Glomerular visceral epithelial cell (primary cell): ENCODE results near the gene NDST4.

Experiments
- DNase-seq: peaks from one replicate; pipeline ENCODE4 v3.0.0-alpha.2; 2016; ENCODE audit errors: extremely low spot score

The NDST4 gene

DNA sequence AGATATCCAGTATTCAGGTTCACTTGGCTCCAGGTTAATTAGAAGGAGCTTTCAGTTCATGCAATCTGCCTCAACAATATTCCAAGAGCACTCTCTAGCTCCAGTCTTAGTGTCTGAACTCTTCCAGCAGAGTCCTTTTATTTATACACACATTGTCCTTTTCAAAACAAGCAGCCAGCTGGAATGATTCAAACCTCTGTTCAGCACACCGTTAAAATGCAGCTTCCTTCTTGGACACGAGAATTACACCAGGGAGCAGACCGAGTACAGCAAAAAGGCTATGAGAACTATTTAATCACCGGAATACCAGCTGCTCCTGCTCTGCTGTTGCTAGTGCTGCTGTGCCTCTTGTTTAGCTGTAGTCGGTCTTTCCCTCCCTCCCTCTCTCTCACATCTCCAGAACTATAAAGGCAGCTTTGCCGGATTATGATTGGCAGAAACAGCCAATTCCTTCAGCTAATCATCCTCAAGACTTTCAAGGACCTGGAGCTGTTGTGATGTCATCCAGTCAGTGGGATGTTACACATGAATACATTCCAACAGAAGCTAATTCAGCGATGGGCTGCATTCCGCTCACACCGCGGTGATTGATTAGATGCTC lies at the start of gene NDST4:
Gene NDST4, minus strand, starts transcription at position 115 of the 601 bp plus-strand sequence. CDS start 36,584 bp downstream, outside the sequence.
- DNase-seq: peak; percentile 71

DNA sequence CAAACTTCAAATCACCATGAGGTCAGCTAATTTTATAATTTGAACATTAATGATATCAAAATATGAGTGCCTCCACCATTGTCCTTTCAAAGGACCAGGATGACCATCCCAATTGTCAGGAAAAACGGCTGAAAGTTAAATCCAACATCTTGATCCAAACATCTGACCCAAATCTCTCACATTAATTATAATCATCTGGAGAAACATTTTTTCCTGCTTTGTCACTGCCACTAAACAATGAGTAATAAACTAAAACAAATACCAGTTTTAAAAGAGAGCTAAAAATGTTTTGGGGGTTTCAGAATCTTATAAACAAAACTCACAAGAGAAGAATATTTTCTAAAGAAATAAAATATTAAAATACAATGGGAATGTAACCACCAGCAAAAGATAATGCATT lies 45.7 kb upstream of the NDST4 start:
- no peak for DNase-seq

DNA sequence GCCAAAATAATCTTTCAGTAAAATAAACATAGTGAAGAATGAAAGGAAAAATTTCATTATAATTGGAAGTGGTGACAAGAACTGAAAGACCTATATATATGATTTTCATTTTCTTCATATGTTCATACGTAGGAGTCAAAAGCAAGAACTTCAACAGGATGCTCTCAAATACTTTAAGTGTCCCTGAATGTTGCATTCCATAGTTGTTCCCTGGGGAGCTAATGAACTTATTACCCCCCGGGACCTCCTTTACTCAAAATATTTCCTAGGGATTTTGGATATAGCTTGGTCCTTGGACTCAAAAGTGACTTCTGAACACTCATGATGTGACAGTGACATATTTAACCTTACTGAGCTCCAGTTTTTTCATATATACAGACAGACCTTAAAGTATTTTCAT lies 44.9 kb upstream of the NDST4 start:
- no peak for DNase-seq

DNA sequence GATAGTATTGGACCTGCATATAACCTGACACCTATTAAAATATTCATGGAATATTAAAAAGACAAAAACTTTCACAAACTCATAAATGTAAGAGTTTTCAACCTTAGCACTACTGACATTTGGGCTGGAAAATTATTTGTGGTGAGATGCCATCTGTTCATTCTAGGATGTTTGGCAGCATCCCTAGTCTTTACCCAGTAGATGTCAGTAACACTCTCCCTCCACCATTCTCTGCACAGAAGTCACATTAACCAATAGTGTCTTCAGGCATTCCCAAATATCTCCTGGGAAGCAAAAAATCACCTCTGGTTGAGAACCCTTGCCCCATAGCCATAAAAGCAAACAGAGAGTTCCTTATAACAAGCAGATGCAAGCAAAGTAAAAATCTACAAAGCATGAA lies 41.4 kb upstream of the NDST4 start:
- peak; percentile 2 for DNase-seq

DNA sequence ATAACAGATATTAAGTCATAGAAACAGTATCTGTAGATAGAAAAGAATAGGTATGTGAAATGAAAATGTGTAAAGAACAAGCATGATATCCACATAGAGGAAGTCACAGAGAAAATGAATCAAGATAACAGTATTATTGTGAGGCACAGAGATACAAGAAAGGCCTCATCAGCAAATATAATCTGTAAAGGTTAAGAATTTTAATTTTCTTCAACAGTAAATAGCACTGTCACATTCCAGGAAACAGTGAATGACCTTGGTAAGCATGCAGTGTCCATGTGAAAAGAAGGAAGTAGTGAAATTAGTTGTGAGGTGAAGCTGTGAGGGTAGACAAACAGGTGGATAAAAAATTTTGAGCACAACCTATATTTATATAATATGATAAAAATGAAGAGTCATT lies 39.5 kb upstream of the NDST4 start:
- DNase-seq: no peak

DNA sequence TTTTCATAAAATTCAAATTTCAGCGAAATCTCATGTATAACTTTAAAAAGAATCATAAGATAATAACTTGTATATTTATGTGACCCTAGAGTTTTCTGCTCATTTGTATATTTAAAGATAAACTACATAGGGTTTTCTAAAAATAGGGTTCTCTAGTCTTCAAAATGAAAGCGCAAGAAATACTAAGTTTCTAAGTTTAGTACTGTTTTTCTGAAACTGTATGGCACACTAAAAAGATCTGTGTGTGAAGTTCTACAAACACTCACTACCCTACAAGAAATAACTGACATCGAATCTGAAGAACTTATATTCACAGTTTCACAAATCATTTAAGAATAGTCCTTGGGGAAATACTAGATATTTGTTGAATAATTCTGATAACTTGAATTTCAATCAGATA lies 38.7 kb upstream of the NDST4 start:
- DNase-seq: no peak

DNA sequence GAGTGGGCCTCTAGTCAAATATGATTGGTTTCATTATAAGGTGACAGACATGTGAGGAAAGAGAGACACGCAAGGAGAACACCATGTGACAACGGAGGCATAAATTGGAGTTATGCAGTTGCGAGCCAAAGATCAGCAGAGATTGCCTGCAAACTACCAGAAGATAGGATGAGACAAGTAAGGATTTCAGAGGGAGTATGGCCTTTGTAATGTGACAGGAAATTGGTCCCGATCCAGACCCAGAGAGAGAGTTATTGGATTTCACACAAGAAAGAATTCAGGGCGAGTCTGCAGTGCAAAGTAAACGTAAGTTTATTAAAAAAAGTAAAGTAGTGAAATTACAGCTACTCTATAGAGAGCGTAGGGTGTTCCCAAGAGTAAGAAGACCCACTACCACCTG lies 35.7 kb upstream of the NDST4 start:
- DNase-seq: no peak

DNA sequence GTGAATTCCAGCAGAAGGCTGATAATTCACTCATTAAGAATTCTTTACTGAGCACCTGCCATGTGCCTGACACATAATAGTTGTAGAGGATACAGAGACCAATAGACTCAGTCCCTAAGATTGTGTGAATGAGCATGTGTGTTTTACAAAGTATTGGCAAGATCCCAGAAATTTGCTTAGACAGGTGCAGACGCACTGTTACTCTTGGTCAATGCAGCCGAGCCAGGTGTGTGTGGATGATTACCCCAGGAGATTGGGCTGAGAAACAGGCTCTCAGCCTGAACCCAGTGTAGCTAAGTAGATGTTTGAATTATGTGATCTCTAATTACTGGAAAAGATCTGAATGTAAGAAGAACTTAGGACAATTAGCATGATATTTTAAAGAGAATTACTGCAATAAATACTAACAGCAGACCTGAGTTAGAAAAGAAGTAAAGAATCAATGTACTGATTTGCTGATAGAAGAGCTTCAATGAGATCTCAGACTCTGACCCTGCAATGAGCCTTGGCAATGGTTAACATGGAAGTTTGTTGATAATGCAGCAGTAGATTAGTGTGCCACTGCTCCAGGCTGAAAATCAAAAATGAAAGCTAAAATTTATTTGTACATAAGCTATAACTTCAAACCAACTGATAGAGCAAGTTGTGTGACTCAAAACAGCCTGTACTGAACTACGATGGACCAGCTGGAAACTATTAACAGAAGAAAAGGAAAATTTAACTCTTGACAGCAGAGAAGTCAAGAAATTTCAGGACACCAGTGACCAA lies 32.2 kb upstream of the NDST4 start:
- no peak for DNase-seq

DNA sequence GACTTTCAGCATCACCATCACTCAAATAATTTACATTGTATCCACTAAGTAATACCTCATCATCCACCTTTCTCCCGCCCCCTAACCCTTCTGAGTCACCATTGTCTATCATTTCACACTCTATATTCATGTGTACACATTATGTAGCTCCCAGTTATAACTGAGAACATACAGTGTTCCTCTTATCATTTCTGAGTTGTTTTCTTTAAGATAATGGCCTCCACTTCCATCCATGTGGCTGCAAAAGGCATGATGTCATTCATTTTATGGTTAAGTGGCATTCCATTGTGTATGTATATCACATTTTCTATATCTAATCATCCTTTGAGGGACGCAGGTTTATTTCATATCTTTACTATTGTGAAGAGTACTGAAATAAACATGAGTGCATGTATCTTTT lies 14.6 kb upstream of the NDST4 start:
- no peak for DNase-seq

DNA sequence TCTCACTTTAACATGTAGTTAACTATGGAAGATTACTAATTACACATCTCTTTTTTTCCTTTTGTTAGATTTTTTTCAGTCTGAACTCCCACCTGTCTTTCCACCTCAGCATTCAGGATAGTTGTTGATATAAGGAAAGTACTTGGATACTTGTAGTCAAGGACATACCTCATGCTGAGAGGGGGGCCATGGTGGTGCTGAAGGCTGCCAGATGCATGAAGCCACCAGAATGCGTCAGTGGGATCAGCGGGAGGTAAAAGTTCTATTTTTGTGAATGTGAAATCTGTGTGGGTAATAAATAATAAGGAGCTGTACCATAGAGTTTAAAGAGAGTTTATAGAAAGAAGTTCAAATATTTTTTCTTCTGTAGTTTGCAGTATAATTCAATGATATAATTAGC lies 13.1 kb upstream of the NDST4 start:
- no peak for DNase-seq

DNA sequence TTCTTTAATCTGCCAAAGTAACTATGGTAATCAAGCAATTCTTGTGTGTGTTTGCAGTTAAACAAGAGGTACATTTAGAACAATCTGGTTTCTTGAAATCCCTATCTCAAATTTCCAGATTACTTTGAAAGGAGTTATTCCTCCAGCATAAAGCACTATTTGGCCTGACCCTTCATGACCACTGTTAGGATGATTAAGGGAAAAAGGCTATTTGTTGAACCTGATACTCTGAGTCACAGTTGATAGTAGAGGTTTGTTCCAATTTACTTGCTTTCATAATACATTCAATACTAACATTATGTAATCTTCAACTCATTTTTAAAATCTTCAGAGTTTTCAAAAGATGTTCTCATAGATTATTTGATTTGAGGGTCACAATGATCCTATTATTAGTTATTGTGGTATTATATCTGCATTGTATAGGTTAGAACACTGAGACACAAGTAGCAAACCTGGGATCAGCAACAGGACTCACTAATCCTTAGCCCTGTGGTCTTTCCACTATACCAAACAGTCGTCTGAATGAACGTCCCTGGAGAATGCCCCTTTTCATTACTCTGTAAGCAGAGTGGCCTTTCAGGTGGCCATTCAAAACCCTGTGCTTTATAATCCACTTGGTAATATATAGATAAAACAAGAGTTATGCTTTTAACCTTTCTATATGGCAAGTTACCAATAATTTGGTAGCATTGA lies 8.1 kb upstream of the NDST4 start:
- DNase-seq: no peak

DNA sequence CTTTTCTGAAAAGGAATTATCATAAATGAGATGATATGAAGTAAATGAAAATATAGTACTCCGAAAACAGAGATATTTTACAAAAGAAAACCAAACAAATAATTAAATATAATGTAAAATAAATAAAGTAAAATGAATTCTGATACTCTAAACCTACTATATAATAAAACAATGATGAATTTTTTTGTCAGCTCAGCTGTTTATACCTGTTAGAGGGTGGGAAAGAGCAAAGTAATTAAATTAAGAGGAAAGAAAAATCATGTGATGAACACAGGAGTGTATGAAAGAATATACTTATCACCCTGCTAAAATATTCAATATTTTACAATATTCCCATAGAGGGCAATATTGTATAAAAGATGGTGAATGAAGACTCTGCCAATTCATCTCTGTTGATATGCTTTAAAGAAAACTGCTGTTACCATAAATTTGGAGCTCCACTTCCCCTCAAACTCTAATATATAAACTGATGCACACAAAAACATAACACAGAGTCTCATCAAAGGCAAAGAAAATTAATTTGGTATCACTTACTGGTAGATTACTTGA lies 6.5 kb upstream of the NDST4 start:
- no peak for DNase-seq

DNA sequence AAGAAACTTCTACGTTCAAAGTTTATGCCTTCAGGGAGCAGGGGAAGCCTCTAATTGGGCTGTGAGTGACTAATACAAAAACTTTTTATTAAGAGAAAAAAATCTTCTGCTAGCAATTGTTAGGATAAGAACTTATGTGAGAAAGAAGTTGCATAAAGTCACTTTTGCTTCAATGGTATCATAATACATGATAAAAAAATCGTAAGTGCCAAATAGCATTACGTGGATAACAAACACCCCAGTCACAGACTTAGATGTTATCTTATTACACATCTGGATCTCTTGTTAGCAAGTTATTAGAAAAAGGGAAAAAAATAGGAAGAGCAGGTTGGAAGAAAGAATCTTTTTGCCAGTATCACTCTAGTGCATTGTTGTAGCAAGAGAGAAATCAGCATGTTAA lies 4.2 kb upstream of the NDST4 start:
- no peak for DNase-seq

DNA sequence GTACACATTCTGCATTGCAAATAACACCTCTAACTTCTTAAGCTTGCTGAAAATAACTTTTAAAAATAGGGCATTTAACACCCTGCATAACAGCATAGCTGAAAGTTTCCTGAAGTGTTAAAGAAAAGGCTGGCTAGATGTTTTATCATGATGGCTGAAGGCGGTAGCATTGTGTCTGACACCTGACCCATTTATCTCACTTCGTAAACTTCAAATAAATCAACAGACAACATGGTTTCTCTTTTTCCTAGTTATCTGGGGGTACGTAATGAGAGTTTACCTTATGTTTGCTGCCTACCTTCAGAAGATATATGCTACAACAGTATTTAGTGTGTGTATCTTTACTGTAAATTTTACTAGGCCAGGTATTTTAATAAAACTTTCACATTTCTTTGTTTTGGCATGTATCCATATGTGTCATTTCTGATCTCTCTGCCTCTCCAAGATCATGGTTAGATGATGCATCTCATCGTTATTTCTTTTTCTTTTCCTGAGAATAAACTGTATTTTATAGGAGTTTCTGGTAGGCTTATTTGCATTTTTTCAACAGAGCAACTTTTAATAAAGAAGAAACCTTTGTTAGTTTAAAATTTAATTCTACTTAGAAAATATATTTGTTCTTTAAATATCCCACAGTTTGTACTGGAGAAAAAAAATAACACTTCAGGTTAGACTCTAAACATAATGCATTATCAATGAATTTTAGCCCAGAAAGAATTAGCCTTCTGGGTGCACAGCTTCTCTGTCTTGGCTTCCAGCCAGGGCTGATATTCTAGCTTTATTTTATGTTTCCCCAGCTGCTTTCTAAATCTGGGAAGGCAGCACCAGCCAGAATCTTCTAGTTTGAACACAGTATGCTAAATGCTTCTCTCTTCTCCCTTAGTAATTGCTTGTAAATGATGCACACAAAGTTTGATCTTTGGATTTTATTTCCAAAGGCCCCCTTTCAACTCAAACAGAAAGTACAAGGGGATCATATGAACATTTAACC lies 2.9 kb downstream of the NDST4 start:
- DNase-seq: peak; percentile 6

DNA sequence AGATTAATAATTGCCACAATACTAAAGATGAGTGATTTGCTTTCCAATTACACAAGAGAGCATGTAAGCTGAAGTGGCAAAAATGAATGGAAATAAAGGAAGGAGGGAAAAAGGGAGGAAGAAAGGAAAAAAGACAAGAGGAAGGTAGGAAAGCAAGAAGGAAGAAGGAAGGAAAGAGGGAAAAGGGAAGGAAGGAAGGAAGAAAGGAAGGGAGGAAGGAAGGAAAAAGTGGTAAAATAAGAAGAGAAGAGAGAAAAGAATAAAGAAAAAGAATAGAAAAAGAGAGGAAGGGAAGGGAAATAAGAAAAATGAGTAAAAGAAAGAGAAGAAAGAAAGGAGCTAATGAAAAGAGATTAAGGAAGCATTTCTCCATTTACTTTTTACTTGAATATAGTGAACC lies 4.6 kb downstream of the NDST4 start:
- no peak for DNase-seq

DNA sequence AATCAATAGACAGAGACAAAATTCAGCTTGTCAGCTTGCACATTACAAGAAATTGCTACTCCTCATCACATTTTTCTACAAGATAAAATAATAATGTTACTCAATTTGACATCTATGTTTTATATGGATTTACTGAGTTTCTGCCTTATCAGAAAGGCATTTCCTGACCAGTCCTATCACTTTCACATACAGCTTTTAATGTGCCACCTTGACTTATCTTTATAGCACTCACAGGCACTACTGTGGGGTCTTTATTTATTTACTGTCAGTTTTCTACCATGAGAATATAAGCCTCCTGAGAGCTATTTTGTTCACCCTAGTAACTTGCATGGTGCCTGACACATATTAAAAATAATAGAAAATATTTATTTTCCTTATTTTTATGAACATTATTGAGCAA lies 6.0 kb downstream of the NDST4 start:
- DNase-seq: no peak

DNA sequence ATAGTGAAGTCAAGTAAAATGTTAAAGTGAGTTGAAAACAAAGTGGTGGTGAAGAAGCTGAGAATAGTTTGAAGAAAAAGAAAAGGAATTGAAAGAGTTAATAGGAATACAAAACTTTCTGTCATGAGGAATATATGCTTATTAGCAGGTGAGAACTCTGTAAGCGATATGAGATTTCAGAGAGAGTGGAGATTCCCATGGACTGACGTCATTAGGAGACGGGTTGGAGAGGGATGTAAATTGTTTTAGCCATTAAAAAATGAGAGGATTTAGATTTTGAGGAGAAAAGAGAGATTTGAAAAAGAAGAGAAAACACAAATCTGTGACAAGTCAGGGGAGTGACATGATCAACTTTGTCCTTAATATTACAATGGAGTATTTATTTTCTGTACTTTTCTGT lies 11.7 kb downstream of the NDST4 start:
- no peak for DNase-seq

DNA sequence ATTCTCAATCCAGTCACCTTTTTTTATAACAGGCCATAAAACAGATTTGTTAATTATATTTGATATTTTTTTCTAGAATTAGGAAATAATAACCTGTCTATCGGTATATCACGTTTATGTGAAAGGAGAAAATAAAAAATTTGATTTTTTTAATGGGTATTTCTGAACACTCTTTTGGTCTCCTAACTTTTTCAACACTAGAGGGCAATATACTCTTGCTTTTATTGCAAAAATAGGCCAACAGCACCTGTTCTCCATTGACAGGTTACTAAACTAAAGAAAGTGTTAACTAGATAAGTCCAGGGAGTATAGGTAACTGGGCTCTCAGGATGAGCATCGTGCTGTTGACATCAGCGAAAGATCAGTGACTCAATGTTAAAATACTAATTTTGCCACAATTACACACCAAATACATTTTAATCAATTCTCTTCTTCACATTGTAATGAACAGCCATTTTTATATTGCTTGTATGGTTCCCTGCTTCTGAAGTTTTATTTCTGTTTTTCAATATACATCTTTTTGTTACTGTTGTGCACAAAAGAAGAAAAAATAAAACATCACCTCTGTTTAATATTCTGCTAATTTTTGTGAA lies 22.8 kb downstream of the NDST4 start:
- peak; percentile 29 for DNase-seq

DNA sequence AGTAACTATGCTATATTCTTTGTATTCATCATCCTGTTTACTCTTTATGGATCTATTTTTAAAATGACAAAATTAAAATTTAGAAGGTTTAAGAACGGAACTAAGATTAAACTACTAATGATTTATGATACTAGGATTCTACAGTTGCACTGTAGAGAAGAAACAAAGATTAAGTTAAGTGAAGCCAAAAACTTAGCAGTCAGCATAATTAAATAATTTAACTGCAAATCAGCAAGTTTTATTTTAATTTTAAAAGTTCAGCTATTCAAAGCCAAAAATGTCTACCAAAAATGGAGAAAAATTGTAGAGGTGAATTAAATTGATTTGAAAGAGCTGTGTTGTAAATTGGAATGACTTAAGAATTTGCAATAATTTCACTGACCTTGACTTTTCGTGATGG lies 30.8 kb downstream of the NDST4 start:
- no peak for DNase-seq

DNA sequence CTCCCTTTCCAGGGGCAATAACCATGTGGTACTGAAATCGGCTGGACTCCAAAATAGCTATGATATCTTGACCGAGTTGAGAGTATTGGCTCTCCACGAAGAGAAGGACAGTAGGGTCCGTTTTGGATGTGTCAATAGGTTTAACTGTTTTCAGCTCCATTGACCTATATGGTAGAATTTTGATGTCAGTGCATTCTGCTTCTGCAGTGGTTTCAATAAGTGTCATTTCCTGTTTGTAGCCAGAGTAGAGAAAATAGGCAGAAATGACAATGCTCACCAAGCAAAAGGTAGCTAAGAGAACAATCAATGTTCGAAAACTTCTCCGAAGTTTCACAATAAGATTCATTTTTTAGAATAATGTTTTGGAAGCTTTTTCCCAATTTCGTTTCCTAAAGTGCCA lies 36.7 kb downstream of the NDST4 start:
- DNase-seq: no peak

DNA sequence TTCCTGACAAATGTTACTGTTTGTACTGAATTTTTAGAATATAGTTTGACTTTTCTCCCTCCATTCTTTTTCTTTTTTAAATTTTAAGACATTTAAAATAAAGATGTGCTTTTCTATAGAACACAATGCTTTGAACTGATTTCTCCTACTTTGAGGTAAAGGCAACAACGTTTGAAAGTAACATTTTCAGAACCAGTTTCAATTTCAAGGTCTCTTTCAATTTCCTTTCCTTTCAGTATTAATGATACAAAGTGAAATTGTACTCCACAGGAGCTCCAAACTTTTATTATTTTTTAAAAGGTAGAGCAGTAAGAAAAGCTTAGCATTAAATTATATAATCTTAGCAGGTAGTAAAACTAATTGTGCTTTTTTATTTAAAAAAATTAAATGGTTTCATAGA lies 54.9 kb downstream of the NDST4 start:
- no peak for DNase-seq
